GM19238 (cell line): Measurements from ENCODE around the gene FZD1.

Experiments
- DNase-seq: peaks from one replicate; pipeline ENCODE4 v3.0.0; 2011; ENCODE audit warnings: low spot score; ENCODE audit not compliant: insufficient read length

Gene FZD1

GRCh38 chr7:91264046-91264923 lies at the start of gene FZD1:
Gene FZD1, plus strand, starts transcription at chr7:91264433. Its CDS starts 448 bp downstream, at chr7:91264881.
- peak; percentile 82 for DNase-seq

GRCh38 chr7:91226411-91226810 lies 37.8 kb upstream of the FZD1 start:
- DNase-seq: no peak

GRCh38 chr7:91228327-91228726 lies 35.9 kb upstream of the FZD1 start:
- DNase-seq: no peak

GRCh38 chr7:91228927-91229558 lies 35.2 kb upstream of the FZD1 start:
- no peak for DNase-seq

GRCh38 chr7:91230100-91230499 lies 34.1 kb upstream of the FZD1 start:
- DNase-seq: no peak

- no peak for DNase-seq
Measured at GRCh38 chr7:91230503-91230902, 33.7 kb upstream of the FZD1 start.

GRCh38 chr7:91233212-91233611 lies 31.0 kb upstream of the FZD1 start:
- no peak for DNase-seq

- DNase-seq: no peak
Measured at GRCh38 chr7:91235211-91235832, 28.9 kb upstream of the FZD1 start.

- DNase-seq: no peak
Measured at GRCh38 chr7:91239171-91239604, 25.0 kb upstream of the FZD1 start.

GRCh38 chr7:91239772-91240171 lies 24.5 kb upstream of the FZD1 start:
- DNase-seq: no peak

GRCh38 chr7:91240376-91240941 lies 23.8 kb upstream of the FZD1 start:
- DNase-seq: no peak

- no peak for DNase-seq
Measured at GRCh38 chr7:91242097-91242844, 22.0 kb upstream of the FZD1 start.

GRCh38 chr7:91243591-91244301 lies 20.5 kb upstream of the FZD1 start:
- no peak for DNase-seq

- DNase-seq: no peak
Measured at GRCh38 chr7:91247500-91247899, 16.7 kb upstream of the FZD1 start.

GRCh38 chr7:91248996-91249395 lies 15.2 kb upstream of the FZD1 start:
- no peak for DNase-seq

- DNase-seq: no peak
Measured at GRCh38 chr7:91249506-91250233, 14.6 kb upstream of the FZD1 start.

GRCh38 chr7:91250706-91251105 lies 13.5 kb upstream of the FZD1 start:
- no peak for DNase-seq

- DNase-seq: no peak
Measured at GRCh38 chr7:91251877-91252276, 12.4 kb upstream of the FZD1 start.

GRCh38 chr7:91263384-91264045 lies 718 bp upstream of the FZD1 start:
- no peak for DNase-seq
